ENCODE results near the gene PARD6G.

DNA sequence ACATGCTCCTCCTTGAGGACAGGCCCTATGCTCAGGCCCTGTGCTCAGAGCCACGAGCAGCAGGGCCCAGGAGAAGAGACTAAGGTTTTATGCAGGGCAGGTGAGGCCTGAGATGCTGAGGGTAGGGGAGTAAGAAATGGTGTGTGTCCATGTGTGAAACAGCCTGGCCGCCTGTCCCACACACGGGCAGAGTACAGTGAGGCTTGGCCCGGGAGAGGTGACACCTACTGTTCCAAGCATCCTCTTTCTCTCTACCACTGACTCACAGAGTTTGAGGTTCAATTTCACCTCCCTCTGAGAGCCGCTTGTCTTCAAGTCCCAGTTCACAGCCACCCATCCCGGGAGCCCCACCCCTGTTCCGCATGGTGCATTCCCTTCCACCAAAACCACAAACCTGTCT lies 84.1 kb downstream of the PARD6G start:
- TF ChIP-seq, protein P1, sequence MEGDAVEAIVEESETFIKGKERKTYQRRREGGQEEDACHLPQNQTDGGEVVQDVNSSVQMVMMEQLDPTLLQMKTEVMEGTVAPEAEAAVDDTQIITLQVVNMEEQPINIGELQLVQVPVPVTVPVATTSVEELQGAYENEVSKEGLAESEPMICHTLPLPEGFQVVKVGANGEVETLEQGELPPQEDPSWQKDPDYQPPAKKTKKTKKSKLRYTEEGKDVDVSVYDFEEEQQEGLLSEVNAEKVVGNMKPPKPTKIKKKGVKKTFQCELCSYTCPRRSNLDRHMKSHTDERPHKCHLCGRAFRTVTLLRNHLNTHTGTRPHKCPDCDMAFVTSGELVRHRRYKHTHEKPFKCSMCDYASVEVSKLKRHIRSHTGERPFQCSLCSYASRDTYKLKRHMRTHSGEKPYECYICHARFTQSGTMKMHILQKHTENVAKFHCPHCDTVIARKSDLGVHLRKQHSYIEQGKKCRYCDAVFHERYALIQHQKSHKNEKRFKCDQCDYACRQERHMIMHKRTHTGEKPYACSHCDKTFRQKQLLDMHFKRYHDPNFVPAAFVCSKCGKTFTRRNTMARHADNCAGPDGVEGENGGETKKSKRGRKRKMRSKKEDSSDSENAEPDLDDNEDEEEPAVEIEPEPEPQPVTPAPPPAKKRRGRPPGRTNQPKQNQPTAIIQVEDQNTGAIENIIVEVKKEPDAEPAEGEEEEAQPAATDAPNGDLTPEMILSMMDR (IDR thresholded peaks at IDR 0.05) = no peak
- TF ChIP-seq POLR2A (IDR thresholded peaks at IDR 0.05) = no peak
